Nephron progenitor cell (in vitro differentiated cells): Measurements from ENCODE around the gene NLRC4.
A peak's percentile ranks its signal among the peaks of the same experiment; 100 is the strongest.
"Not testable (repeated sequence)": the region's sequence is repeated elsewhere in the genome, so short reads cannot be mapped to it uniquely, and the experiment has no call there.

Source experiments
- DNase-seq: peaks from one replicate; pipeline ENCODE4 v3.0.0; 2021
- H3K27ac Mint-ChIP-seq: 2 replicates; pipeline ENCODE4 v1.8.0; 2021; ENCODE audit warnings: mild to moderate bottlenecking, moderate library complexity, mixed read lengths
- H3K27me3 Mint-ChIP-seq: 2 replicates; pipeline ENCODE4 v1.8.0; 2021; ENCODE audit warnings: mild to moderate bottlenecking, low read depth, mixed read lengths; ENCODE audit not compliant: poor library complexity
- H3K36me3 Mint-ChIP-seq: 2 replicates; pipeline ENCODE4 v1.8.0; 2021; ENCODE audit warnings: low read depth, mixed read lengths
- H3K4me1 Mint-ChIP-seq: 2 replicates; pipeline ENCODE4 v1.8.0; 2021; ENCODE audit warnings: mixed read lengths
- H3K4me3 Mint-ChIP-seq: 2 replicates; pipeline ENCODE4 v1.8.0; 2021; ENCODE audit warnings: mild to moderate bottlenecking, moderate library complexity, mixed read lengths
- H3K9me3 Mint-ChIP-seq: 2 replicates; pipeline ENCODE4 v1.8.0; 2021; ENCODE audit warnings: mild to moderate bottlenecking, moderate library complexity, mixed read lengths
- TF ChIP-seq, protein P1 (sequence below): fragments of 200-600 bp; sonication (generic); IDR thresholded peaks from 2 replicates; pipeline ENCODE4 v1.5.0; 2021; ENCODE audit warnings: antibody characterized with exemption

NLRC4 gene

DNA sequence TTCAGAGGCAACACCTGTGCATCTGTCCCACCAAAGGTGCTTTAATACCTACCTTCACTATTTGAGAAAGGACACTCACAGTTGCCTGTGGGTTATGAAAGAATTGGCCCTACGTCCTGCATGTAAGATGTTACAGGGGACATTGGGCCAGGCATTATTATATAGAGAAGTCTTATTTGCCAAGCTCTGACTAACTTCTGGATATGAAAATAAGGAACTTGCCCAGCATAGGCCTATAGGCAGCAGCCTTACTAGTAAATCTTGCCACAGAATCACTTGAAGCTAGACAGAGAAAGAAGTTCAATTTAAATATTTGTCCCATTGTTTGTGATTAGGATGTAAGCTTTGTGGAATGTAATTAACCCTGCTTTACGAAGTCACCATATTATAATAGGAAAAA, 41.7 kb downstream of the NLRC4 start:
- TF ChIP-seq, protein P1, sequence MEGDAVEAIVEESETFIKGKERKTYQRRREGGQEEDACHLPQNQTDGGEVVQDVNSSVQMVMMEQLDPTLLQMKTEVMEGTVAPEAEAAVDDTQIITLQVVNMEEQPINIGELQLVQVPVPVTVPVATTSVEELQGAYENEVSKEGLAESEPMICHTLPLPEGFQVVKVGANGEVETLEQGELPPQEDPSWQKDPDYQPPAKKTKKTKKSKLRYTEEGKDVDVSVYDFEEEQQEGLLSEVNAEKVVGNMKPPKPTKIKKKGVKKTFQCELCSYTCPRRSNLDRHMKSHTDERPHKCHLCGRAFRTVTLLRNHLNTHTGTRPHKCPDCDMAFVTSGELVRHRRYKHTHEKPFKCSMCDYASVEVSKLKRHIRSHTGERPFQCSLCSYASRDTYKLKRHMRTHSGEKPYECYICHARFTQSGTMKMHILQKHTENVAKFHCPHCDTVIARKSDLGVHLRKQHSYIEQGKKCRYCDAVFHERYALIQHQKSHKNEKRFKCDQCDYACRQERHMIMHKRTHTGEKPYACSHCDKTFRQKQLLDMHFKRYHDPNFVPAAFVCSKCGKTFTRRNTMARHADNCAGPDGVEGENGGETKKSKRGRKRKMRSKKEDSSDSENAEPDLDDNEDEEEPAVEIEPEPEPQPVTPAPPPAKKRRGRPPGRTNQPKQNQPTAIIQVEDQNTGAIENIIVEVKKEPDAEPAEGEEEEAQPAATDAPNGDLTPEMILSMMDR = no peak
- H3K27ac Mint-ChIP-seq = peak overlapping the region; percentile 80
- no peak overlapping the region for H3K4me3 Mint-ChIP-seq
- no peaks in the 10 kb centered on the region for H3K4me1 Mint-ChIP-seq
- H3K36me3 Mint-ChIP-seq = peaks cover 46% of the 10 kb centered on the region
- H3K27me3 Mint-ChIP-seq = peaks cover 7% of the 10 kb centered on the region
- no peaks in the 10 kb centered on the region for H3K9me3 Mint-ChIP-seq
- DNase-seq = no peak

DNA sequence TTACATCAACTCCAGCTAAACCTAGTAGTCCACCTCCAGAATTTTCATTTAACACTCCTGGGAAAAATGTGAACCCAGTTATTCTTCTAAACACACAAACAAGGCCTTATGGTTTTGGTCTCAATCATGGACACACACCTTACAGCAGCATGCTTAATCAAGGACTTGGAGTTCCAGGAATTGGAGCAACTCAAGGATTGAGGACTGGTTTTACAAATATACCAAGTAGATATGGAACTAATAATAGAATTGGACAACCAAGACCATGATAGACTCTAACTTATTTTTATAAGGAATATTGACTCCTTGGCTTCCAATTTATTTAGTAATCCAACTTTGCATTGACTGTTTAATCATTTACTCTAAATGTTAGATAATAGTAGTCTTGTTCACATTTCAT, 44.2 kb downstream of the NLRC4 start:
- DNase-seq = no peak
- TF ChIP-seq, protein P1 = no peak
- Mint-ChIP-seq H3K27ac (no peak overlapping the region), H3K36me3 (peaks cover 50% of the 10 kb centered on the region), H3K27me3 (peaks cover 5% of the 10 kb centered on the region), H3K9me3 (no peaks in the 10 kb centered on the region), H3K4me3 (no peak overlapping the region), H3K4me1 (no peaks in the 10 kb centered on the region)

DNA sequence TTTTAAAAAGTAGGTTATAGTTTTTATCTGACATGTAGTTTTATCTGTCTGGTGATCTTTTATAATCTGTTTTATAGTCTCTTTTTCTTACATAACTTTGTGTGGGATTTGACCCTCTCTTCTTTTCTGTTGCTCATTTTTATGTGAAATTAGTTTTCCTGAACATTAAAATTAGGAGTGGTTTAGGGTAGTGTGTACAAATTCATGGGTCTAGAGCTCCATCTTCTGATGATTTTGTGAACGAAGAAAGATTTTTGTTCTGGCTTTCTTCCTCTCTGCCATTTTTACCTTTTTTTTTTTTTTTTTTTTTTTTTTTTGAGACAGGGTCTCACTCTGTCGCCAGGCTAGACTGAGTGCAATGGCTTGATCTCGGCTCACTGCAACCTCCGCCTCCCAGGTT, 52.4 kb downstream of the NLRC4 start:
- H3K36me3 Mint-ChIP-seq = peaks cover 47% of the 10 kb centered on the region
- no peaks in the 10 kb centered on the region for H3K27me3 Mint-ChIP-seq
- H3K4me1 Mint-ChIP-seq = no peaks in the 10 kb centered on the region
- DNase-seq = no peak
- TF ChIP-seq, protein P1 = no peak
- H3K9me3 Mint-ChIP-seq = no peaks in the 10 kb centered on the region
- no peak overlapping the region for H3K4me3 Mint-ChIP-seq
- H3K27ac Mint-ChIP-seq = no peak overlapping the region

DNA sequence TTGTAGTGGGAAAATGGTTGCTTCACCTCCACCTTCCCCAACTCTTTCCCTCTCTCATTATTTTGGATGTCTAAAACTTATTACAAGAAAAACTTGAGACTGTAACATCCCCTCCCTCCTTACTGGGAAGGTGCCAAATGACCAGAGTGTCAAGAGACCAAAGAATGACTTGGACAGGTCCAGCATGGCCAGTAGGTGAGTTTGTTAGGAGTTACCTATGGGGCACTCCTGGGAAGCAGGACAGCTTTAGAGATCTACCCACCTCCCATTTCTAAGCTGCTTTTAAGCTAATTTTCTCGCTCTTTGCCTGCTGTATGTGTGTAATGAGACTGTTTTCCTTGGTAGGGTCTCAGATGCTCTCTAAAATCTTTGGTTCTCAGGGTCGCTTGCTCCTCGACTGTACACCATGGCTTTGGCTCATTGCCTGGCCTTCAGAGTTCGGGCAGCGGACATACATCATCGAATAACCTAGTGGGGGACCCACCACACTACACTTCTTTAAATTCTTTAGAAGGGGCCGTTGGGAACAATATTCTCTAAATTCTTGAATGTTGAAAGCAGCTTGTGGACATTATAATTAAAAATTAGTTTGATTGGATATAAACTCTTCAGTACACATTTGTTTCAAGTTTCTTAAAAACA, 53.8 kb downstream of the NLRC4 start:
- no peak for DNase-seq
- Mint-ChIP-seq H3K27me3 (no peaks in the 10 kb centered on the region), H3K27ac (no peak overlapping the region), H3K4me1 (no peaks in the 10 kb centered on the region), H3K4me3 (no peak overlapping the region), H3K36me3 (peaks cover 47% of the 10 kb centered on the region), H3K9me3 (no peaks in the 10 kb centered on the region)
- TF ChIP-seq, protein P1 = no peak

DNA sequence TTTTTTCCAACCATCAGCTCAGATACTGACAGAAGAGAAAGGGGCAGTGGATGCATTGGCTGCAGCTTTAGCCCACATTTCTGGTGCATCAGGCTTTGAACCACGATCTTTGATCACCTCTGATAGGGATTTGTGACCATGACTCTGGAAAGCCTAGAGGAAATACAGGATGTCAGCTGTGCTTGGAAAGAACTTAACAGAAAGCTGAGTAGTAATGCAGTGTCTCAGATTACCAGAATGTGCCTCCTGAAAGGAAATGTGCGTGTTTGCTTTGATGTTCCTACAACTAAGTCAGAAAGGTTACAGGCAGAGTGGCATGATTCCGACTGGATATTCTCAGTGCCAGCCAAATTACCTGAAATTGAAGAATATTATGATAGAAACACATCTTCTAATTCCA, 61.3 kb downstream of the NLRC4 start:
- H3K4me3 Mint-ChIP-seq, H3K9me3 Mint-ChIP-seq, H3K27ac Mint-ChIP-seq, DNase-seq, H3K27me3 Mint-ChIP-seq: not testable (repeated sequence)
- Mint-ChIP-seq H3K36me3 (peaks cover 61% of the 10 kb centered on the region), H3K4me1 (peaks cover 10% of the 10 kb centered on the region)

DNA sequence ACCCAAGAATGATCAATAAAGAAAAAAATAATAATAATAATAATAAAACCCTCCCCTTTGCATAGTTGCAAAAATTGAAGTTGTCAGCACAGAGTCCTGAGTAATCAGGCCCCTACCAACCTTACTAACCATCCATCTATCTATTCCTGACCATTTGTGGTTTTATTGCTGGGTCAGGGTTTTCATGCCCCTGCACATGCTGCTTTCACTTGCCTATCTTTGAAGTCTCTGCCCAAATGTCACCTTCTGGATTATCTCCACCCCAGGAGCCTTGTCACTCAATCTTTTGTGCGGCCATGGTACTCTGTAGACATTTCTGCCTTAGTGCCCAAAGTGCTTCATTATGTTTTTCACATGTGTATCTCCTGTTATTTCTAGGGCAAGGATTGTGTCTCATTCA, 63.9 kb downstream of the NLRC4 start:
- H3K27me3 Mint-ChIP-seq = no peaks in the 10 kb centered on the region
- H3K36me3 Mint-ChIP-seq = peaks cover 64% of the 10 kb centered on the region
- peaks cover 10% of the 10 kb centered on the region for H3K4me1 Mint-ChIP-seq
- TF ChIP-seq, protein P1 = no peak
- peak overlapping the region; percentile 16 for H3K27ac Mint-ChIP-seq
- no peak overlapping the region for H3K4me3 Mint-ChIP-seq
- DNase-seq = no peak
- no peaks in the 10 kb centered on the region for H3K9me3 Mint-ChIP-seq
